ENCODE results near the gene LCLAT1.

- no peak for TF ChIP-seq CTCF (IDR thresholded peaks at IDR 0.05; ENCODE audit: borderline replicate concordance, extremely low read depth, low read length, poor library complexity, severe bottlenecking)
- no peak for TF ChIP-seq EZH2 (IDR thresholded peaks at IDR 0.05; ENCODE audit: borderline replicate concordance, low read depth, low read length, severe bottlenecking)
Observed at GRCh38 chr2:30514134-30514847, 67.2 kb downstream of the LCLAT1 start.

Measured in DND-41 (cell line).